Measurements from ENCODE around the gene BACE2.

BACE2 gene

GRCh38 chr21:41207401-41208375 lies 39.7 kb downstream of the BACE2 start:
- DNase-seq (ENCODE audit: extremely low read depth, low read depth): peak; percentile 5
- no peak for TF ChIP-seq CTCF (IDR thresholded peaks at IDR 0.05; ENCODE audit: low read depth, low read length)

GRCh38 chr21:41208376-41208763 lies 40.4 kb downstream of the BACE2 start:
- TF ChIP-seq CTCF (IDR thresholded peaks at IDR 0.05; ENCODE audit: low read depth, low read length): no peak
- DNase-seq (ENCODE audit: extremely low read depth, low read depth): no peak

- DNase-seq (ENCODE audit: extremely low read depth, low read depth): no peak
- TF ChIP-seq CTCF (IDR thresholded peaks at IDR 0.05; ENCODE audit: low read depth, low read length): no peak
Observed at GRCh38 chr21:41209016-41209619, 41.2 kb downstream of the BACE2 start.

- TF ChIP-seq CTCF (IDR thresholded peaks at IDR 0.05; ENCODE audit: low read depth, low read length): no peak
- DNase-seq (ENCODE audit: extremely low read depth, low read depth): no peak
Observed at GRCh38 chr21:41210426-41211059, 42.6 kb downstream of the BACE2 start.

- TF ChIP-seq CTCF (IDR thresholded peaks at IDR 0.05; ENCODE audit: low read depth, low read length): no peak
- no peak for DNase-seq (ENCODE audit: extremely low read depth, low read depth)
Observed at GRCh38 chr21:41211060-41211805, 43.3 kb downstream of the BACE2 start.

- TF ChIP-seq CTCF (IDR thresholded peaks at IDR 0.05; ENCODE audit: low read depth, low read length): no peak
- DNase-seq (ENCODE audit: extremely low read depth, low read depth): no peak
Observed at GRCh38 chr21:41213021-41213420, 45.1 kb downstream of the BACE2 start.

Measured in AG09319 (cell line).